Stimulated activated CD8-positive, alpha-beta memory T cell treated with anti-CD3 and anti-CD28 coated beads, Interleukin-7, amount 100 ng/mL, for 24 hours (primary cell): ENCODE results near the gene MBOAT2.
"Not testable (repeated sequence)": the region's sequence is repeated elsewhere in the genome, so short reads cannot be mapped to it uniquely, and the experiment has no call there.

ENCODE experiments used
- DNase-seq: peaks from one replicate; pipeline ENCODE4 v3.0.0-alpha.2; 2020; ENCODE audit warnings: low read depth

Gene MBOAT2

DNA sequence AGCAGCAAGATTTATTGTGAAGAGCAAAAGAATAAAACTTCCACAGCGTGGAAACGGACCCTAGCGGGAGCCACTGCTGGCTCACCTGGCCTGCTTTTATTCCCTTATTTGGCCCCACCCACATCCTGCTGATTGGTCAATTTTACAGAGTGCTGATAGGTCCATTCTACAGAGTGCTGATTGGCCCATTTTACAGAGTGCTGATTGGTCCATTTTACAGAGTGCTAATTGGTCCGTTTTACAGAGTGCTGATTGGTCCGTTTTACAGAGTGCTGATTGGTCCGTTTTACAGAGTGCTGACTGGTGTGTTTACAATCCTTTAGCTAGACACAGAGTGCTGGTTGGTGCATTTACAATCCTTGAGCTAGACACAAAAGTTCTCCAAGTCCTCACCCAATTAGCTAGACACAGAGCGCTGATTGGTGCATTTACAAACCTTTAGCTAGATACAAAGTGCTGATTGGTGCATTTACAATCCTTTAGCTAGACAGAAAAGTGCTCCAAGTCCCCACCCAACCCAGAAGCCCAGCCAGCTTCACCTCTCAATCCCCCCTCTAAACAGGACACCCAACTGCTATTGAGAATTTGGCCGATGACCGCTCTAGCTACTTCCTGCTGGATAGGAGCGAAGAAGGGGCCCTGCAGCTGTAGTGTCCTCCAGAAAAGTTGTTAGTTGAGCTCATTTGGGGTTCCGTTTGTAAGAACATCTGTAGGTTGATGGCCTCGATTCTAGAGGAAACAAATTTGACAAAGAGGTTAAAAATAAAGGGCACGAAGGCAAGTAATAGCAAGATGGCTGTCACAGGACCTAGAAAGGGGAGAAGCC, 108.2 kb downstream of the MBOAT2 start:
- DNase-seq: not testable (repeated sequence)

DNA sequence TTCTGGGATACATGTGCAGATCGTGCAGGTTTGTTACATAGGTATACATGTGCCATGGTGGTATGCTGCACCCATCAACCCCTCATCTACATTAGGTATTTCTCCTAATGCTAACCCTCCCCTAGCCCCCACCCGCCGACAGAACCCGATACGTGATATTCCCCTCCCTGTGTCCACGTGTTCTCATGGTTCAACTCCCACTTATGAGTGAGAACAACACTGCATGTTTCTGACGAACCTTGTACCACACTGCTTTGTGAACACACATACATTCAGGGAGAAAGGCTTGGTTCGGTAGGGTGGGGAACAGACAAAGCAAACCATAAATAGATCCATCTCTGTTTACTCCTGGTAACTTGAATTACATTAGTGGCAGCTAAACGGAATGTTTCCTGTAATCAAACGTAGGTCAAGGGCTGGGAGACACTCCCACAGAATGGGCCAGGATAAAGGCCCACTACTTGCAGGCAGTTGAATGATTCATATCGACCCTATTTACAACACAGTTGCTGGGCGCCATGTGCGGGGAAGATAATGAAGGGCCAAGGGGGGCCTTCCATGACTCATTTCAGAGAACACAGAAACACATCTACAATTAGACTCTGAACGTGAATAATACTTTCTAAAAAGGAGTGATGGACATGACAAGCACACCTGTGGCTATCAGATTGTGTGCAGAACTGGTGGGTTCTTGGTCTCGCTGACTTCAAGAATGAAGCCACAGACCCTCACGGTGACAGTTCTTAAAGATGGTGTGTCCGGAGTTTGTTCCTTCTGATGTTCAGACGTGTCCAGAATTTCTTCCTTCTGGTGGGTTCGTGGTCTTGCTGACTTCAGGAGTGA, 109.3 kb downstream of the MBOAT2 start:
- no peak for DNase-seq

DNA sequence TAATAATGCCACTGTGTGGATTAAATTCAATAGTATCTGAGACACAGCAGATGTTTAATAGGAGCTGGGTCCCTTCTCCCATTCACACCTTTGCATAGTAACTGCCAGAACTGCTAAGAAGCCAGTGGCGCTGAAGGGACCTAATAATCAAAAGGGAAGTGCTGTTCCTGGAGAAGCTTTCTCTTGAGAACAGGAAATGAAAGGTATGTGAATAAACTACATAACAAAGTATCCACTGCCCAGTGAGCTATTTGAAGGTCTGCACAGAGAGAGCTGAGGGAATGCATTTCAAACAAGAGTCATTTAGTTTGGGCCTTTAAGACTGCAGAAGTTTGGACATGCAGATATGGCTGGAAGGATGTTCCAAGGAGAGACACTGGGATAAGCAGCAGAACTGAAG, 110.0 kb downstream of the MBOAT2 start:
- no peak for DNase-seq

DNA sequence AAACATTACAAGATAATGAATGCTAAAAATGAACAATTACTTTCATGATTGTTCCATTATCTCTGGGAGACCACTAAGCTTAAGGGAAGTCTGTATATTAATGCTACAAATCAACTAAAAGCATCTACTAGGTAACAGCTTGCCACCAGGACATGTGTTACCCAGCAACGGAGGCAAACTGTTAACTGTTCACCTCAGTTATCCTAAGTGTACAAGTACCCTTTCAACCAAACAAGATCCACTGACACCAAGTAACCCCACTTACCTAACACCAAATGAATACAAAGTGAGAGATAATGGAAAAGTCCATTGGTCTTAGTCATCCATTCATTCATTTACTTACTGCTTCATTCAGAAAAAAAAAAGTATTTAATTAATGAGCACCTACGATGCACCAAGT, 111.4 kb downstream of the MBOAT2 start:
- no peak for DNase-seq

DNA sequence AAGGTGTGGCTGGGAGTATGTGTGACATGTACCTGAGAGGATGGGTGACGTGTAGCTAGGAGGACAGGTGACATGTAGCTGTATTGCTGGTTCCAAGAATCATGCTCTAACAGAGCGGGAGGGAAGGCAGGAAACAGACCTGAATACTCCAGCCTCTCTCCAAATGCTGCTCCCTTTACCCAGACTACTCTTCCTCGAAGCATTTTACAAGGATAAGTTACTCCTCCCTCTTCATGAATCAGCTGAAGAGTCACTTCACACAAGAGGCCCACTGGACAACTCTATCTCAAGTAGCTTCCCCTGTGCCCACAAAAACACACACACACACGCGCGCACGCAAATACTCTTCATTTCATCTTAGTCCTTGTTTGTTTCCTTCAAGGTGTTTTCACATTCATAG, 113.5 kb downstream of the MBOAT2 start:
- DNase-seq: no peak

DNA sequence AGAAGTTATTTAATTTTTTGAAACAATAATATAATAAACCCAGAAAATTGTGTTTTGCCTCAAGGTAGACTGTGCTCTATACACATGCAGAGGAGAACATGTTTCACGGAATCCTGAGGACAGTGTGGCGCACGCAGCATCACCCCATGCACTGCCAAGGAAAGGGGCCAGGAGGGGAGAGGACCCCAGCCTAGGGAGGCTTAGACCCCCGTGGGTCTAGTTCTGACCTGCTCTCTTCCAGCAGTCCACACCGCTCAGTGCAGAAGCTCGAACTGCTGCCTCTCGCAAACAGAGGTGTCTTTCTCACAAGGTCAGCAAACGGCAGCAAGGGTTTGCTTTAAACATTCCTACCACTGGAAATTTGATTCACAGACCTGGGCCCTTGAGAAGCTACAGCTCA, 114.5 kb downstream of the MBOAT2 start:
- no peak for DNase-seq

DNA sequence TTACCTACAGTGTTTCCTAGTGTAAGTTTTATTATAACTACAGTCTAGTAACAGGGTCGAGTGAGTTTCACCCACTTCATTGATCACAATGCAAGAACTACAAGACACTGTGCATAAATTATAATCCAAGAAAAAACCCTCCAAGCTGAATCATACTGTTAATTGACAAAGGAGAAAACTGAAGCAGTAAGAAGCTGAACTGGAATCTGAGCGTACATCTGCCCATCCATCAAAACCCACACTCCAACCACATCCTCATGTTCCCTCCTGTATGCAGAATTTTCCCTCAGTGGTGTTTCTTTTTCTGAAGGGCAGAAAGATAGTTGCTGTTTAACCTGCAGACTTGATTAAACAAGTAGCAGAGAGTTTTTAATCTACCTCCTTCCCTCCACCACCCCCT, 116.6 kb downstream of the MBOAT2 start:
- no peak for DNase-seq

DNA sequence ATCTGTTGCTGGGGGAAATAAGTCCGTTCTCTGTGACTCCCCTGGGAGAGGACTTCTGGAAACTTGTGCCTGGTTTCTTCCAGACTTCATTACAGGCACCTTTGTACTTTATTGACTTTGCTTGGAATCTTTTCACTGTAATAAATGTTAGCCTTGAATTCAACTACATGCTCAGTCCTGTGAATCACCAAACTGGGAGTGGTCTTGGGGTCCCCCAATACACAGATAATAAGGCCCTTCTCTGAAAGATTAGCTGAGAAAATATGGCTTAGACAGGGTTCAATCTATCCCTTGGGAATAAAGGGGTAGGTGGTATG, 117.3 kb downstream of the MBOAT2 start:
- no peak for DNase-seq

DNA sequence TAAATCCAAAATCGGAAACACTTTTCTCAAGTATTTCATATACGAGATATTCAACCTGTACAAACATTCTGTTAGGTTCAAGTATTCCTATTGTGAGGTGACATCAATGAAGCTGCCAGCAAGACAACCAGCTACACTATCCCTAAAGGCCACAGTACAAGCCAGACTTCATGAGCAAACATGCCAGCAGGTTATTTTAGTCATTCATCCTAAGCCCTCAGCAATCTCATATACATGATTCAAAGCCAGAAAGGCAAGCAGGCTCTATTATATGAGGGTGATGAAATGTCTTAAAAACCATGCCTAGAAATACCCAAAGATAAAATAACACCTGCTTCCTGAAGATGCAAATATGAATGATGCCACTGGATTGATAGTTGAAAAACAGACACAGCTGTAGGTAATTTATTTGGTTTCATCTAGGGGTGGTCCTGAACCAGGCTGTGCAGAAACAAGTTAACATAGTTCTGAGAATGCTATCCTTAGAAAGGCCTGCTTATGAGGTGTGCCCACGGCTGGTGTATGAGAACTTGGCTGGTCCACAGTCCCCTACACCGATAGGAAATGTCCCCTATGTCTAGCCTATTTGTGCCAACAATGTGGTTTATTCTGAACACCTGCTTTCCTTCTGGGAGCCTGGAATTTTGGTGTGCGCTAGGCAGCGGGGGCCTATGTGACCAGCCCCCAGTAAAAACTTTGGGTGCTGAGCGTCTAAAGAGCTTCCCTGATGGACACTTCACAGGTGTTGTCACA, 117.9 kb downstream of the MBOAT2 start:
- DNase-seq: no peak

DNA sequence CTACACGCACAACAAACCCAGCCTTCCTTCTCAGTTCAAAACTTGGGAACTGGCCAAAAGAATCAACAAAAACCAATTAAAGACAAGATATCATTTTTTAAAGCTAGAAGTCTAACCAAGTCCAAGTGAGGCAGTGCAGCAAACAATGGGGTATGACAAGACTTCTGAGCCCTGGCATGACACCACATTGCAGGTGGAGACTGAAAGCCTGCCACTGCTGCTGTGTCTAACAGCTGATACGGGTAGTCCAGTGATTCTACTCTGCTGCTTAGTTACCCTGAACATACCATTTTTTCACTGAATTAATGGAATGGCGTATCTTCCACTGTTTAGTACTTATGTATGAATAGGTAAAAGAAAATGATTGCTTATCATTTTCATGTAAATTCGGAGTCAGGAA, 118.7 kb downstream of the MBOAT2 start:
- no peak for DNase-seq

DNA sequence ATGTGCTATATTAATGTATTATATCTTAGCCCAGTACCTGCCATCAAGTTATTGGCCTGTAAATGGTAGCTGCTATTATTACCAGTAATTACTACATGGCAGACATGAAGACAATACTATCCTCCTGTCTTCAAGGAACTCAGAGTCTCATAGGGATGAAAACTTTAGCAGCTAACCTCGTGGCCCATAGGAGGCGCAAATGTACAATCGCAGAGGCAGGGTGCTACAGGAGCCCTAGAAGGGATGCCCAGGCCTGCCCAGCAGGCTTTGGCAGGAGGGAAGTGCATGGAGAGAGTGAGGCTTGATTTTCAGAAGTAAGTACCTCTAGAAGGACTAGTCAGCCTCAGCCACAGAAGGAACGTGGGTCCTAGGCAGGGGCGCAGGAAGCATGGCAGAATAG, 121.4 kb downstream of the MBOAT2 start:
- no peak for DNase-seq

DNA sequence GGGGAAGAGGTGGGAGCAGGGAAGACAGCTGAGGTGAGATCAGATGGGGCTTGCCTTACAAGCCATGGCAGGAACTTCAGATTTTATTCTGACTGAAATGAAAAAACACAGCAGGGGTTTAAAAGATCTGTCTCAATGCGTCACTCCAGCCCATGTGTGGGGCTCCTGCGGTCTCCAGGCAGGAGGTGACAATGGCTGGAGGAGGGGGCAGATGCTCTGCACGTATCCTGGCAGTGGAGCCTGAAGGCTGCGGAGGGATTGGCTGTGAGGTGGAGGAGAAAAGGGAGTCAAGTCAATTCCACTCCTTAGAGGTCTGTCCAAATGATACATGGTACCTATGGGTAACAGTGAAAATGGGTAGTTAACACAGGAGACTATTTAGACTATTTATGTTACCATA, 125.6 kb downstream of the MBOAT2 start:
- no peak for DNase-seq

DNA sequence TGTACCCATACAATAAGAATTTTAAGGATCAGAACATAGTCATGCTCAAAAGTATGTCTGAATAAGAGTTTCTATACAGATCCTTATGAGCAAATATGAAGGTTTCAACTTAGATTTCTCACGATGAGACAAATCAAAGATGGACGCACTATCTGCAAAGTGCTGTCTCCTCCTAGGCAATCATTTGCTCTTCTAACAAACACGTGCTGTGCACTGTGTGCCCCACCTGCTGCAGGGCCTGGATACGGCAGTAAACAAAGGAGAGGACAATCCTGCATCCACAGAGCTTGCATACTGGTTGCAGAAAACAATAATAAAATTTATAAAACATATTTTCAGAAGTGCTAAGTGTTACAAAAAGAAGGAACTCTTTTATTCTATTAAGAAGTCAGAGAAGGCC, 126.2 kb downstream of the MBOAT2 start:
- DNase-seq: no peak

DNA sequence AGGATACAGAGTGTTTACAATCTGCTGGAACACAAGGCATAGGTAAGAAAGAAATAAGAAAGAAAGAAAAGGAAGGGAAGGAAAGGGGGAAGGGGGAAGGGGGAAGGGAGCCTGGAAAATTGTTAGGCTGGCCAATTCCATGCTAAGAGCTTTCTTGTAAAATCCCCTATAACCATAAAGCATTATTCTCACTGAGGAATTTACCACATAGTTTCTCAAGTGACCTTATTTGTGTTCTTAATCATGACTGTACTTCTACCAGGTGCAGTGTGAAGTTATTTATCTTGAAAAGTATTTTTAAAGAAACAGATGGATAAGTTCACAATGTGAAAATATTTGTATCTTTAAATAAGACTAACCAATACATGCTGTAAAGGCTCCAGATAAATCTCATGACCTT, 126.9 kb downstream of the MBOAT2 start:
- DNase-seq: no peak

DNA sequence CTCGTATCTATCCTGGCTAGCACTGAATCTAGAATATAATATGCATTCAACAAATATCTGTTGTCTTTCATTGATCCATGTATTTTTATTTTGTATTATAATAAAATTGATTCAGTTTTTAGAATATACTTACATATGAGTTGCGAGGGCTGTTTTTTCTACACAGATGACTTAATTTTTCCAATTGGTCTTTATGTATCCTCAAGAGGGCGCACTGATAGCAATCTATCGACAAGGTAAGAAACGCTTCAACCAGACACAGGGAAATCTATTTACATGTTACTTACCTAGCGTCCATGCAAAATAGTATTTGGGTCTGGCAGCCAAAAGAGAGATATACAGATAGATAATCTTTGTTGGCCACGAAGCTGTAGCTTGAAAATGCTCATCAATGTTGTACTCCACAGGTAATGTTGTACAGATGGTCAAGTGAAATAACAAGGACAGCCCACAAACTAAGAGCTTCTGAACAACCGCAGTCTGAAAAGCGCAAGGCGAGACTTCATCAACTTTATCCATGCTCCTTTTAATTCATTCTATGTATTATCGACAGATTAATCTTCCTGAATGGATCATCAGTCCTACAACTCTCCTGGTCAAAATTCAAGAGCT, 130.6 kb downstream of the MBOAT2 start:
- no peak for DNase-seq

DNA sequence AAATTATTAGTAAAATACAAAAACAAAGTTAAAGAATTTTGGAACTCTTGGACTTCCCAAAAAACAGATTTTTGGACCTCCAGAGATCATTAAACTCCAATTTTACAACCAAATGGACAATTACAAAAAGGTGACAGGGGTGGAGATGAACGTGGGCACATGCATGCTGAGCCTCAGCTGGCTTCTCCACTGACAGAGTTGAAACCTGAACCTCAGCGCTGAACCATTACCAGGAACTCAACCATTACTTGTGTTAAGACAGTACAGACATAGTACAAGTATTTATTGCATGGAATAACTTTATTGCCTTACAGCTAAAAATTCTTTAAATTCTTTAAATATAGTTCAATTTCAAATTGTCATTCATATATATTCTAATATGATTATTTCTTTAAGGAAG, 133.0 kb downstream of the MBOAT2 start:
- DNase-seq: no peak

DNA sequence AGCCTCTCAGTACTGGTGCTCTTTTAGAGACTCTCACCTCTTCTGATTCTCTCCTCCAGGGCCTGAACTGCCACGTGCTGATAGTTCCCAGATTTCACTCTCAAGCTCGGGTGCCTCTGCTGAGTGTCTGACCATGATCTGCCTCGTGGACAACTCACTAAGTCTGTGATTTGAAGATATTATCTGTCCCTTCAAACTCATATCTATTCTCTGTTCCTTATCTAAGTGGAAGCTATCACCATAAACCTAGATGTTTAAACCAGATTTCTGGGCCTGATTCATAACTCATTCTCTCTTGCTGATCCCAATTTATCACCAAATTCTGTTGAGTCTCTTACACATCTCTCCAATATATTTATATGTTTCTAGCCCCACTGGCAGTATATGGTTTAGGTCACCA, 136.1 kb downstream of the MBOAT2 start:
- DNase-seq: no peak

DNA sequence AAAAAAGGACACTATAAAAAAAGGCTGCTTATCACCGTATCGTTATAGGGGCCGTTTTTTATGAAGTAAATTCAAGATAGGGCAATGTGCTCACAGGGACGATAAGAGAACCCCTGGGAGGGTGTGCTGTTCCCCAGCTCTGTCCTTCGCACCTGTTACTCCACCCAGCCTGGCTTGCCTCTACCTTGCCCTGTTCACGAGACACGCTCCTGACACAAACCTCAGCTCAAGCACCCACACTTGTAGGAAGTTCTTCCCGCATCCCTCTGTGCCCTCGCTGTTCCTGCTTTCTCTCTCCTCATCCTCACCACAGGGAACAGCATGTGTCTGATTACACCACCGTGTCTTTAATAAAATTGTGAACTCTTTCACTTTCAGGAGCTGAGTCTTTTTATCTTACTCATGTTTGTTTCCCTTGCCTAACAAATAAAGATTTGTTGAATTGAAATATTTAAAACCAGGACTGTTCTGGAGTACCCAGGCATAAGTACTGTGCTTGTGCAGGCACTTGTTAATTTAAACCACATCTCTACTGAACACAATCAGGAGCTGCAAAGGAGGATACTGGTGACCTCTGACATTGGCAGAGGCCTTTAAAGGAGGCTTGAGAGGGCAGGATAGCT, 140.0 kb downstream of the MBOAT2 start:
- no peak for DNase-seq

DNA sequence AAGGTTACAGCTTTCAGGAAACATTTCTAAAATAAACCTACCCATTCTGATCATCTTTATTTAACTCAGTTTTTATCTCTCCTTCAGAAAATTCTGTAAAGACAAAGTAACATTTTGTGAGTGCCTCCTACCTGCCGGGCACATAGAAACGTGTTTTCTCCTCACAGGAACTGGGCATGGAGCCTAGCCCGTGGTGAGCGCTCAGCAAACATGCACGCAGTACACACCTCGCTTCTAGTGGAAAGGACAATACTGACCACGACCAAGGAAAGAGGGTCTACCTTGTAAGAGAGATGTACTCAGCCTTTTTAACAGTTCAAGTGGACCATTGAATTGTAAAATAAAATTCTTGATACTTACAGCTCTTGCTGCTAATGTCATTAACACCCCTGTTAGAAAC, 141.3 kb downstream of the MBOAT2 start:
- no peak for DNase-seq

DNA sequence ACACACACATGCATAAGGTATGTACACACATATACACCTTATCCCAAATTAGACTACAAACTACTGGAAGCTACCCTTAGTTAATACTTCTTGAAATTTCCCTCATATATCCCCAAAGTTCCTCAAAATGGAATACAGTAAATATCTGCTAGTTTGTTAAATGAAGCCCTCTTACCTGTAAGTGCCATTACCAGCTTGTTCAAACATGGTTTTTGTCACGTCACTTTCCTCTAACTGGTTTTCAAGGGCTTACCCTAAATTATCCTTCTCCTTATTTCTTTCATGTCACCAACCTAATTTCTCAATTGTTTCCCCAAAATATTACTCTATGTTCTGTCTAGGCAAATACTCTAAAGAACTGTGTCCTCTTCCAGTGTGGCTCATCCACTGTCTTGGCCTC, 141.7 kb downstream of the MBOAT2 start:
- no peak for DNase-seq

DNA sequence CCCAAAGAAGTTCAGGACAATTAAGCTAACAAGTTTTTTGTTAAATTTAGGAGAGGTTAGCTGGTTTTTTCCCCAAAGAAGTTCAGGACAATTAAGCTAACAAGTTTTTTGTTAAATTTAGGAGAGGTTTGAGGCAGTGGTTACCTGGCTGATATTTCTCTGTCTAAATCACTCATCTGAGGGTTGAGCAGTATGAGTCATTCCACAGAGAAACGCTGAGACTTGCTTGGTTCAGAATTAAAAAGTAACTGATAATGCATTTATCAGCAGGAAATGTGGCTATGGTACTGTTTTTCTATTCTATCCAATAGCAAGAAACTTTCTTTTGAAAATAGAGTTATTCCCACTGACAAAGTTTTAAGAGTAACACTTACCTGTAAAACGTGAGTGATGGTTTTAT, 143.2 kb downstream of the MBOAT2 start:
- no peak for DNase-seq

DNA sequence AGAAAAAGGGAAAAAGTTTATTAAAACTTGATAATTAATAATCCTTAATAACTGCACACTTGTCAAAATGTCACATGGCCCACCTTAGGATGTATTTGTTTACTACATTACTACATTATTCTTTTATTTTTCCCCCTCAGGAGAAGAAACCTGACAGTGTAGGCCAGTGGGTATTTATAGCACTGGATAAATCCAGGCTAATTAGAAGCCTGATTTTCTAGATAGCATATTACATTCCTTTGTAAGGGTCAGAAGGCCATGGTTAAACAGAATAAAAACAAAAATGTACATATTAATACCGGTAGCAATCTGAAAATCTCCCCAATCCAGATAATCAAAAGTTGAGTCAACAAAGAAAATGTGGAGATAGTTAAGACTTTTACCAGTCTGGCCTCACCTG, 144.6 kb downstream of the MBOAT2 start:
- no peak for DNase-seq
